DOHH2 (cell line): ENCODE data around the gene UEVLD.

Experiments
- EZH2phosphoT487 ChIP-seq: fragments of 200-600 bp; sonication (generic); IDR thresholded peaks from 2 replicates; pipeline ENCODE4 v1.6.1; 2017; ENCODE audit warnings: borderline replicate concordance, mild to moderate bottlenecking, antibody characterized with exemption, low read length, moderate library complexity, mixed read lengths
- TF ChIP-seq, protein P1 (sequence below): fragments of 200-600 bp; sonication (generic); IDR thresholded peaks from one replicate; pipeline ENCODE4 v1.5.1; 2014; ENCODE audit warnings: antibody characterized with exemption, mild to moderate bottlenecking, low read depth, low read length; ENCODE audit not compliant: poor library complexity, severe bottlenecking

GRCh38 chr11:18524248-18524647 is 64.3 kb downstream of the UEVLD start:
- TF ChIP-seq, protein P1, sequence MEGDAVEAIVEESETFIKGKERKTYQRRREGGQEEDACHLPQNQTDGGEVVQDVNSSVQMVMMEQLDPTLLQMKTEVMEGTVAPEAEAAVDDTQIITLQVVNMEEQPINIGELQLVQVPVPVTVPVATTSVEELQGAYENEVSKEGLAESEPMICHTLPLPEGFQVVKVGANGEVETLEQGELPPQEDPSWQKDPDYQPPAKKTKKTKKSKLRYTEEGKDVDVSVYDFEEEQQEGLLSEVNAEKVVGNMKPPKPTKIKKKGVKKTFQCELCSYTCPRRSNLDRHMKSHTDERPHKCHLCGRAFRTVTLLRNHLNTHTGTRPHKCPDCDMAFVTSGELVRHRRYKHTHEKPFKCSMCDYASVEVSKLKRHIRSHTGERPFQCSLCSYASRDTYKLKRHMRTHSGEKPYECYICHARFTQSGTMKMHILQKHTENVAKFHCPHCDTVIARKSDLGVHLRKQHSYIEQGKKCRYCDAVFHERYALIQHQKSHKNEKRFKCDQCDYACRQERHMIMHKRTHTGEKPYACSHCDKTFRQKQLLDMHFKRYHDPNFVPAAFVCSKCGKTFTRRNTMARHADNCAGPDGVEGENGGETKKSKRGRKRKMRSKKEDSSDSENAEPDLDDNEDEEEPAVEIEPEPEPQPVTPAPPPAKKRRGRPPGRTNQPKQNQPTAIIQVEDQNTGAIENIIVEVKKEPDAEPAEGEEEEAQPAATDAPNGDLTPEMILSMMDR, result no peak
- no peak for TF ChIP-seq EZH2phosphoT487
